GM18951 (cell line): ENCODE data around the gene SLC24A3.
"Not testable (repeated sequence)": the region's sequence is repeated elsewhere in the genome, so short reads cannot be mapped to it uniquely, and the experiment has no call there.

Experiments
- POLR2A ChIP-seq: IDR thresholded peaks from 4 replicates; pipeline ENCODE4 v1.6.1; 2011; ENCODE audit warnings: mild to moderate bottlenecking; ENCODE audit not compliant: insufficient read length, insufficient read depth; ENCODE audit errors: extremely low read depth
- in situ Hi-C: fragments of 300-500 bp; cut with MboI; formaldehyde crosslinking; loops from one replicate; pipeline ENCODE4 v1.12.0; 2022; ENCODE audit warnings: low sequenced_read_pairs, mixed read lengths, inconsistent platforms; ENCODE audit not compliant: unreplicated experiment

The SLC24A3 gene

GRCh38 chr20:19673575-19673974 lies 461.1 kb downstream of the SLC24A3 start:
- TF ChIP-seq POLR2A: no peak

GRCh38 chr20:19676202-19676601 lies 463.8 kb downstream of the SLC24A3 start:
- in situ Hi-C loops: no loop called here
- TF ChIP-seq POLR2A: no peak

More at GRCh38 chr20:19673575-19673974, 461.1 kb downstream of the SLC24A3 start:
- in situ Hi-C loops: loop anchor here (25.0 kb wide), 1 partner anchor 1036 kb away; no protein-coding TSS in a partner anchor

GRCh38 chr20:19677336-19677735 lies 464.9 kb downstream of the SLC24A3 start:
- in situ Hi-C loops: no loop called here
- no peak for TF ChIP-seq POLR2A

- in situ Hi-C loops: not testable (repeated sequence)
Measured at GRCh38 chr20:19678591-19678990, 466.1 kb downstream of the SLC24A3 start.

- in situ Hi-C loops: no loop called here
- no peak for TF ChIP-seq POLR2A
Measured at GRCh38 chr20:19679900-19680495, 467.6 kb downstream of the SLC24A3 start.

GRCh38 chr20:19682249-19682648 lies 469.8 kb downstream of the SLC24A3 start:
- in situ Hi-C loops: no loop called here
- TF ChIP-seq POLR2A: no peak

- in situ Hi-C loops: no loop called here
- TF ChIP-seq POLR2A: no peak
Measured at GRCh38 chr20:19683188-19683587, 470.7 kb downstream of the SLC24A3 start.

GRCh38 chr20:19683822-19684221 lies 471.4 kb downstream of the SLC24A3 start:
- in situ Hi-C loops: no loop called here
- no peak for TF ChIP-seq POLR2A

GRCh38 chr20:19688031-19688806 lies 475.8 kb downstream of the SLC24A3 start:
- TF ChIP-seq POLR2A: no peak
- in situ Hi-C loops: no loop called here

GRCh38 chr20:19690462-19690861 lies 478.0 kb downstream of the SLC24A3 start:
- in situ Hi-C loops: no loop called here
- no peak for TF ChIP-seq POLR2A

GRCh38 chr20:19691125-19691524 lies 478.7 kb downstream of the SLC24A3 start:
- no peak for TF ChIP-seq POLR2A
- in situ Hi-C loops: no loop called here

- in situ Hi-C loops: no loop called here
- TF ChIP-seq POLR2A: no peak
Measured at GRCh38 chr20:19692100-19692499, 479.7 kb downstream of the SLC24A3 start.

- TF ChIP-seq POLR2A: no peak
- in situ Hi-C loops: no loop called here
Measured at GRCh38 chr20:19692685-19693119, 480.3 kb downstream of the SLC24A3 start.

GRCh38 chr20:19693508-19693907 lies 481.1 kb downstream of the SLC24A3 start:
- in situ Hi-C loops: no loop called here

GRCh38 chr20:19695081-19695480 lies 482.6 kb downstream of the SLC24A3 start:
- TF ChIP-seq POLR2A: no peak
- in situ Hi-C loops: no loop called here

More at GRCh38 chr20:19693508-19693907, 481.1 kb downstream of the SLC24A3 start:
- TF ChIP-seq POLR2A: no peak

GRCh38 chr20:19696620-19697019 lies 484.2 kb downstream of the SLC24A3 start:
- in situ Hi-C loops: no loop called here
- TF ChIP-seq POLR2A: no peak
